HepG2 (cell line): ENCODE data around the gene CD109. TPM values are rescaled to one million over a fixed set of nuclear protein-coding genes. Genes with fewer than 3 reads are reported as not detected.

ENCODE experiments used
- FUBP1 ChIP-seq: sonication (generic); formaldehyde crosslinking; IDR thresholded peaks from 2 replicates; pipeline ENCODE4 v1.5.1; 2020; ENCODE audit warnings: missing genetic modification reagents, mild to moderate bottlenecking, borderline replicate concordance
- GATAD1 ChIP-seq: IDR thresholded peaks from 2 replicates; pipeline ENCODE4 v1.6.1; 2016; ENCODE audit warnings: missing genetic modification reagents, missing compliant biosample characterization
- HIVEP1 ChIP-seq: sonication (generic); formaldehyde crosslinking; IDR thresholded peaks from 2 replicates; pipeline ENCODE4 v1.4.0; 2020; ENCODE audit warnings: mild to moderate bottlenecking, missing genetic modification reagents
- KAT8 ChIP-seq: IDR thresholded peaks from 2 replicates; pipeline ENCODE4 v1.6.1; 2016; ENCODE audit warnings: missing genetic modification reagents, missing compliant biosample characterization
- LBX2 ChIP-seq: sonication (generic); formaldehyde crosslinking; IDR thresholded peaks from 2 replicates; pipeline ENCODE4 v1.5.0; 2020; ENCODE audit warnings: missing genetic modification reagents, mild to moderate bottlenecking, borderline replicate concordance
- TBX3 ChIP-seq: fragments of 450-650 bp; IDR thresholded peaks from 2 replicates; pipeline ENCODE4 v1.6.1; 2017; ENCODE audit warnings: antibody characterized with exemption, mild to moderate bottlenecking, inconsistent platforms, borderline replicate concordance
- TEAD2 ChIP-seq: sonication (generic); formaldehyde crosslinking; IDR thresholded peaks from 2 replicates; pipeline ENCODE4 v1.9.0; 2021; ENCODE audit warnings: missing genetic modification reagents
- YEATS2 ChIP-seq: sonication (generic); formaldehyde crosslinking; IDR thresholded peaks from 2 replicates; pipeline ENCODE4 v1.4.0; 2020; ENCODE audit warnings: missing genetic modification reagents, borderline replicate concordance
- ZFP37 ChIP-seq: sonication (generic); formaldehyde crosslinking; IDR thresholded peaks from 2 replicates; pipeline ENCODE4 v1.4.0; 2020; ENCODE audit warnings: missing genetic modification reagents, borderline replicate concordance
- ZGPAT ChIP-seq: IDR thresholded peaks from 2 replicates; pipeline ENCODE4 v1.6.1; 2016; ENCODE audit warnings: mild to moderate bottlenecking
- ZHX1 ChIP-seq: sonication (generic); formaldehyde crosslinking; IDR thresholded peaks from 2 replicates; pipeline ENCODE4 v1.8.1; 2022; ENCODE audit warnings: low read depth, mild to moderate bottlenecking, missing genetic modification reagents
- ZNF609 ChIP-seq: sonication (generic); formaldehyde crosslinking; IDR thresholded peaks from 2 replicates; pipeline ENCODE4 v1.4.0; 2020; ENCODE audit warnings: mild to moderate bottlenecking, missing genetic modification reagents, borderline replicate concordance
- ZNF891 ChIP-seq: sonication (generic); formaldehyde crosslinking; IDR thresholded peaks from 2 replicates; pipeline ENCODE4 v1.5.0; 2020; ENCODE audit warnings: mild to moderate bottlenecking, missing genetic modification reagents
- polyA plus RNA-seq, 8 experiments: library from polyadenylated mRNA; depleted of rRNA in 3 of 8; stranded (reverse) in 7 of 8; unstranded in 1 of 8; fragments of >200 nt; fragmentation: Illumina TruSeq in 4 of 8; extraction: Trizol in 4 of 8; gene quantifications; 2 replicates each; pipeline versions ENCODE4 v1.2.1 to v1.2.3, GENCODE V29; 2011 to 2016; ENCODE audit warnings: low read depth in 4 of 8, missing spikeins in 1 of 8, mixed read lengths in 1 of 8; ENCODE audit not compliant: insufficient read depth in 1 of 8
- total RNA-seq, 5 experiments: library from RNA; depleted of rRNA; stranded (reverse); fragments of >200 nt; fragmentation: Illumina TruSeq; extraction: Trizol; gene quantifications; 2 replicates each; pipeline ENCODE4 v1.2.3, GENCODE V29; 2016; ENCODE audit warnings: low read depth in 1 of 5

Gene CD109
- total and polyA plus RNA-seq, 2 of the 13 experiments (the other 11 are each of a cell fraction or from before 2014, with no cell fraction given) = 0.93 to 2.1 TPM

- TF ChIP-seq ZHX1 (CRISPR knock-in tag) (peak; percentile 96), TBX3 (no peak), HIVEP1 (CRISPR knock-in tag) (no peak), FUBP1 (CRISPR knock-in tag) (peak; percentile 75; the same call in 1 of the 2 replicates), KAT8 (CRISPR knock-in tag) (peak; percentile 76), ZFP37 (CRISPR knock-in tag) (no peak), ZNF891 (CRISPR knock-in tag) (no peak), LBX2 (CRISPR knock-in tag) (no peak), ZNF609 (CRISPR knock-in tag) (0 out of 2 replicates have a peak, but pooled peaks have one; percentile 15), ZGPAT (CRISPR knock-in tag) (peak; percentile 84), GATAD1 (CRISPR knock-in tag) (peak; percentile 71), TEAD2 (CRISPR knock-in tag) (no peak), YEATS2 (CRISPR knock-in tag) (peak; percentile 83)
Measured at GRCh38 chr6:73653571-73654424, 42.2 kb upstream of the CD109 start, which contains the start of gene SLC17A5 (continued).
